Cerebellar nuclear complex (tissue), 1 donor: ENCODE measurements around the gene PFN1.

Experiments used
- DNase-seq, 2 experiments: peaks; one replicate each; lab custom pipeline; 2025; lab: John Stamatoyannopoulos, UW

PFN1 gene

DNA sequence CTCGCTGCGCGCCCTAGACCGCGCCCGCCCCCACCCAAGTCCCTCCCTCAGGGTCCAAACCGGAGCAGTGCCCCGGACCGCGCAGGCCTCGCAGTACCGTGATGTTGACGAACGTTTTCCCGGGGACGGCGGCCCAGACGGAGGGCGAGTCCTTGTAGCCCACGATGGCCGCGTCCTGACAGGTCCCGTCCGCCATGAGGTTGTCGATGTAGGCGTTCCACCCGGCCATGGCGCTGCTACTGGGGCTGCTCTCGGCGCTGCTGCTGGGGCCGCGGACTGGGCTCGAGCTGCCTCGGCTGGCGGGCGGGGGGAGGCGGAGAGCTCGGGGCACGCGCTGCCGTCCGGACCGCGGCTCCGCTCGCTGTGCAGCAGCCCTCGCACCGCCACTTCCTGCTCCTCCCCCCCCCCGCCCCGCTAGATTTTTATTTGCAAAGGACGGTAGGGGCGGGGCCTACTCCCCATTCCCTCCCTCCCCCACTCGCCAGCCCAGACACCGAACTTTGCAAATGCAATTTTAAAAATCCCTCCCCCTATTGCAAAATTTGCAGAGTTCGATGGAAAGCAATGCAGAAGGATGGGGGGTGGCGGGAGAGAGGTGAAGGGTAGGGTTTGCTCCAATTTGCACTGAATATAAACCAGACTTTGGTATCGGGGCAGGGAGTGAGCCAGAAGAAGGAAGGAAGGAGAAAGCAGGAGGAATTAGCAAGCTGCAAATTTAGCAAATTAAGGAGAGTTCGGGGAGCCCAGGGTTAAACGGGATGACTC is at the start of gene PFN1:
Gene PFN1, minus strand, starts transcription at position 365 of the 765 bp plus-strand sequence. Its CDS starts 136 bp downstream, at position 229.
- DNase-seq: no peak

DNA sequence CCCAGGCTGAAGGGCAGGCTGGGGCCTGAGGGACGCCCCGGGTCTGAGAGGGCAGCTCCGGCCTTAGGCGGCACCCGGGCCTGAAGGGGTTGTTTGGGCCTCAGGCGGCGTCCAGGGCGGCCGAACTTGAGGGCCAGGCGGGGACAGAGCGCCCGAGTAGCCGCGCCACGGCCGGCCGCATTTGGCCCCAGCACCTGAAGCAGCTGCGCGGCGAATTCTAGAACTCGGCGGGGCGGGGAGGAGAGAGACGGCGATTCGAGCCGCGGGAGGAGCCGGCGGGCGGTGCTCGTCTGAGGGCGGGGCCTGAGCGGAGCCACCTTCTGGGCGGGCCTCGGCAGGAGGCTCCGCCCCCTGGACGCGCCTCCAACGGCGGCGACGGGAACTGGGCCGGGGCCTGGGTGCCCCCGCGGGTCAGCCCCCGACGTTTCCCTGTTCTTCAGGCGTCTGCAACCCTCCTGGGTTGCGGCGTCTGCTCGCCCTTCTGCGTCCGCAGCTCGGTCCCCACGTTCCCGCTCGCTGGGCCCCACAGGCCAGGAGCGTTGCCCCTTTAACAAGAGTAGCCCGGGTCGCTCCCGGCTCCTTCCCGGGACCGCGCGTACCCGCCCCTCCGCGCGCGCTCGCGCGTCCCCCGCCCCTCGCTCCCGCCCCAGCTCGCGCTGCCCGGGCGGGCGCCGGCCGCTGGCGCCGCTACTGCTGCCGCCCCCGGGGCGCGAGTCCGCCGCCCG is 49.1 kb upstream of the PFN1 start, which contains the start of the genes INCA1 and KIF1C:
Gene INCA1, minus strand, starts transcription at position 221 of the 725 bp plus-strand sequence. CDS start 3,085 bp downstream, outside the sequence.
Gene KIF1C, plus strand, starts transcription at position 649 of the 725 bp plus-strand sequence. CDS start 2,297 bp downstream, outside the sequence.
- peak in 1 of 2 experiments; percentile 63 for DNase-seq

DNA sequence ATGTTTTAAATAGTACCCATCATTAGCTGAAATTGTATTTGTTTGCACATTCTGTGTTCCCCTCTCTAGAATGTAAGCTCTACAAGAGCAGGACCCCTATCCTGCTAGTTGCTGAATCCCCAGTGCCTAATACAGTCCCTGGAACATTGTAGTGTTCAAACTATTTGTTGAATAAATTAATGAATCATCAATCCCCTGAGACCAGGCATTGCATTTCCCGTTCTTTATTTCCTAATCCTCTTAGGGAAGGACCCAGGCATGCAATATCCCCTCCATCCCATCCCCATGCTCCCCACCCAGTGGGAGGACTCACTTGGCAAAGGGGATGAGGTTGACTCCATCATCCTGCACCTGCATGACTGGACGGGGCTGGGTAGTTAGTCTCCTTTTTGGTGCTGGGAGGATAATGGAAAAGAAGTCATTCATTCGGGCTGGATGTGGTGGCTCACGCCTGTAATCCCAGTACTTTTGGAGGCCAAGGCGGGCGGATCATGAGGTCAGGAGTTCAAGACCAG is 45.8 kb upstream of the PFN1 start:
- no peak for DNase-seq

DNA sequence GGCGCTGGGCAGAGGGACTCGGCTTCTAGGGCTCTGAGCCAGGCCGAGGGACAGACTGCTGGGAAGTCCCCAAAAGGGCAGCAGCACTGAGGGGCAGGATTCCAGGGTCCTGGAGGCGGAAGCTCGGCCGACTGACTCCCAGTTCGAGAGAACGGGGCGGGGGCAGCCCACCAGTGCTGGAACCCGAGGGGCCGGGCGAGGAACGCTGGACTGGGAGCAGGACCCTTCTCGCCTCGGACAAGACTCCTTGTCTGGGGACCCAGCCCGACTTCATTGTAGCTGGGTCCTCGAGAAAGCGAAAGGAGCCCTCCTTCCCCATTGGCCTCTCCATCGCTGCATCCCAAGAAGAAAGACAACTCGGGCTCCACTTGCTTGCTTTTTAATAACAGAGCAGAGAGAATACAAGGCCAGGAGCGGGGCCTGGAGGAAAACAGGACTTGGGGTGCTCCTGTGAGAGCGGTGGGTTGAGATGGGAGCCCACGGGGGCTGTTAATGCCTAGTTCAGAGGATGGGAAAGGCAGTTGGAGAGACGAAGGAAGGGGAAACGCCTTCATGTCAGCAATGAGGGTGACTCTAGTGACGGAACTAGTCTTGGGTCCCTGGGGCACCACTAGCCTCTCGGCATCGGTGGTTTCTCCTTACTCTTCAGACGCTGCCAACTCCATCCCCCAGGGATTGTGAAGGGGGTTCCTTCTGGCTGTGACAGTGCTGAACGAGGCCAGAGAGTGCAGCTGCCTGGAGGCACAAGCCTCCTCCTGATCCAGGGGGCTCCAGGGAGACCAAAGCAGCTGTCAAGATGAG is 39.6 kb upstream of the PFN1 start:
- DNase-seq: no peak

DNA sequence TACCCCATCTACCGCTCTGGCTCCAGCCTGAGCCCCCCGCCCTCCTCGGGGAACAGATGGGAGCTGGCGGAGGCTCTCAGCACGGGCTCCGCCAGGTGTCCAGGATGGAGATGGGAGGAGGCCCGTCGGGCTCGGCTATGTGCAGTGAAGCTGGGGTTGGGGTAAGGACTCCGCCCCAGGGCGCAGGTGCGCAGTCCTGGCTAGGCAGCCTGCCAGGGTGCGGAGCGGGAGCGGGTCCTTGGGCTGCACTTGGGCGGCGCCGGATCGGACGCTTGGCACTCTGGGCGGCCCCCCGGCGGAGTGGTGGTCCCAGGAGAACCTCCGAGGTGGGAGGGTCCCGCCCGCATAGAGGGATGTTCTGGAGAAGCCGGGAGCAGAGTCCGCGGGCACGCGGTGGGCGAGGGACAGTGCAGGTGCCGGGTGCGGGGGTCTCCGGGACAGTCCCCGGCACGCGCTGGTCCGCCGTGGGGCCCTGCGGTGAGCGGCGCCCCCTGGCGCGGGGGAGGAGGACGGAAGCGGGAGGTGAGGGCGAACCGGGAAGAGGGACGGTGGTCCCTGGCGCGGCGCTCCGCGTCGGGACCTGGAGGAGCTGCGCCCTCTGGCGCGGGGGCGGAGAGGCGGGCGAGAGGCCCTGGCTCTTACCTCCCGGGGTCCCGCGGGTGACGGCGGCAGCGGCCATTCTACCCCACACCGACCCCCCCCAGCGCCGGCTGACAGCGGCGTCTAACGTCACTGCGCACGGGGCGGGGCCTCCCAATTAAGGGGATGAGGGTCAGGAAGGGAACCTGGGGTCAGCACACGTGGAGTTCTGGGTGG is 38.8 kb upstream of the PFN1 start, which contains the start of gene CAMTA2:
Gene CAMTA2, minus strand, starts transcription at position 725 of the 816 bp plus-strand sequence. CDS start 1,453 bp downstream, outside the sequence.
- peak in 1 of 2 experiments; percentile 28 for DNase-seq

DNA sequence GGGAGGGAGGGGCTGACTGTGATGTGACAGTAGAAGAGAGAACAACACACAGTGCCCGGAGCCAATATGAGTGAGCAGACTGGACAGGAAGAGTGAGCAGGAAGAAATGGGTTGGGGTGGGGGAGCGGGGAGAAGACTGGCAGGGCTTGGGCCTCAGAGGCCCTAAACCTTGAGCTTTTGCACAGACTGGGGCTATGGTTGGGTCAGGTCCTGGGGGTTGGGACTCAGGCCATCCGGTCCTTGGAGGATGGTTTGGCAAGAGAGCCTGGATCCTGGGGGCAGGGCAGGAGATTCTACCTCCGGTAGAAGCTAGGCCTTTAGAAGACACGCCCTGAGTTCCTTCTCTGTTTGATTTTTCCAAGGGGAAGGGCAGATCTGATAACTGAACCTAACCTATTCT is 38.1 kb upstream of the PFN1 start:
- no peak for DNase-seq

DNA sequence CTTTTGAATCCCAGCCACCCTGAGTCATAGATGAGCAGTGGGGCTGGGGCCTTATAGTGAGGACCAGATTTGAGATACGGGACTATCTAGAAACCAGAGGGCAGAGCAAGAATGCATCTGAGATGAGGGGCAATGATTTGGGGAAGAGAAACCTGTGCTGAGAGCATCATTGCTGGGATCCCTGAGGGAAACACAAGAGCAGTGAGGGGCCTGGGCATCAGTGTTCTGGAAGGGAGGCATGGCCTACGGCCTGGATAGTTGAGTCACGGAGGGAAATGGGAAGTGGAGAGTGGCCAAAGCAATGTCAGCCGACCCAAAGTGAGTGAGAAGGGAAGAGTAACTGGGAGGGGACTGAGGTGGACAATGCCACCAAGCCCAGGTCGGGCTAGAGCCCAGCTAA is 34.0 kb upstream of the PFN1 start:
- DNase-seq: no peak

DNA sequence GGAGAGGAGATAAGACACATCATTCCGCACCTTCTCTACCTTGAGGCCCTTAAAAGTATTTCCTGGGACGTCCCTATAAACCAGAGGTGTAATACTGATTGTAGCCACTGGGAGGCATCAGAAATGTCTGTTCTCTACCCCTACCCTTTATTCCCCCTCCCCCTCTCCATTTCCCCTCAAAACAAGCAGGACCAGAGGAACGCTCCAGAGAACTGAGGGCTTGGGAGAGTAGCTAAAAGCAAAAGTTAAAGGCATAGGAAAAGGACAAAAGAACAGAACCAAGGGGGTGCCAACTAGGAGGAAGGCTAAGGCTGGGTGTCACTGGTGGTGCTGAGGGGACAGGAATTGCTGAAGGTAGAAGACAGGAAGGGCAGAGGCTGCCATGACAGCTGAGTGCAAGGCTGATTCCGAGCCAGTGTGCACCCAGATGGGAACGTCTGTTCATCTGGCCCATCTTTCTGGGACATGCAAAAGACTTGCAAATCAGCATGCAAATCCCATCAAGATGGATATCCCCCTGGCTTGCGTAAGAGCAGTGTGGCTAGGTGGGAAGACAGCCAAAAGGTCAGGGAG is 32.4 kb upstream of the PFN1 start:
- no peak for DNase-seq

DNA sequence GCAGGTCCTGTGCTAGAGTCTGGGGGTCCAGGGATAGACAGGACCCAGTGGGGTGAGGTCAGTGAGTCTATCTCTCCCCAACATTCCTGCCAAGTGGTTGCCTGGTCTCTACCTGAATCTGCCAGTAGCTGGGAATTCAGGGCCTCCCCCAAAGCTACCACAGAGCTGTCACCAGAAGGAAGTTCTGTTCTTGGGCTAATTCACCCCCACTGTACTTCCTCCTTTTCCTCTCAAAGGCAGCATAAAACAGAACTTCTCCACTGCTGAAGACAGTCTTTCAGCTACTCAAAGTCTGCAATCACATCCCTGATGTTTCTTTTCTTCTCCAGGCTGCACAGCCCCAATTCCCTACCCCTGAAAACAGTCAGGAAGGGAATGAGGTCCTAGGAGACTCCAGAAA is 30.4 kb upstream of the PFN1 start:
- no peak for DNase-seq

DNA sequence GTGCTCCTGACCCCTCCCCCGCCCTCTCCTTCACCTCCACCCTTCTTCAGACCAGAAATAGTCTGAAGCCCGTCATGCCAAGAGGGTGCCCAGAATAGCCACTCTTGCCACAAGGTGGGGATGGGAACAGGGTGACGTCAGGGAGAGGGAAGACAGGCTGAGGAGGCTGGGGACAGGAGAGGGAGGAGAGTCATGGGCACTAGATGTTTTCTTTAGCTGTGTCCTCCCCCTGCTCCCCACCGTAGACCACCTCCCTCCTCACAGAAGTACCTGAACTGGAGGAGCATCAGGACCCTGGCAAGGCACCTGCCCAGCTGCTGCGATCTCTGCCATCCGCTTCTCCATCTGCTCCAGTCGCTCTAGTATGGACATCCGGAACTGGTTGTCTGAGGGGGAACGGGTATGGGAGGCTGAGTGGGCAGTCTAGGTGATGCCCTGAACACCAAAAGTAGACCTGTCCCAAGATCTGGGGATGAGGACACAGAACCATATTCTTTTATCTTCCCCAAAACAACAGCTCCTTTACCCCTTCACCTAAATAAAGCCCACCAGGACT is 25.9 kb upstream of the PFN1 start:
- DNase-seq: no peak

DNA sequence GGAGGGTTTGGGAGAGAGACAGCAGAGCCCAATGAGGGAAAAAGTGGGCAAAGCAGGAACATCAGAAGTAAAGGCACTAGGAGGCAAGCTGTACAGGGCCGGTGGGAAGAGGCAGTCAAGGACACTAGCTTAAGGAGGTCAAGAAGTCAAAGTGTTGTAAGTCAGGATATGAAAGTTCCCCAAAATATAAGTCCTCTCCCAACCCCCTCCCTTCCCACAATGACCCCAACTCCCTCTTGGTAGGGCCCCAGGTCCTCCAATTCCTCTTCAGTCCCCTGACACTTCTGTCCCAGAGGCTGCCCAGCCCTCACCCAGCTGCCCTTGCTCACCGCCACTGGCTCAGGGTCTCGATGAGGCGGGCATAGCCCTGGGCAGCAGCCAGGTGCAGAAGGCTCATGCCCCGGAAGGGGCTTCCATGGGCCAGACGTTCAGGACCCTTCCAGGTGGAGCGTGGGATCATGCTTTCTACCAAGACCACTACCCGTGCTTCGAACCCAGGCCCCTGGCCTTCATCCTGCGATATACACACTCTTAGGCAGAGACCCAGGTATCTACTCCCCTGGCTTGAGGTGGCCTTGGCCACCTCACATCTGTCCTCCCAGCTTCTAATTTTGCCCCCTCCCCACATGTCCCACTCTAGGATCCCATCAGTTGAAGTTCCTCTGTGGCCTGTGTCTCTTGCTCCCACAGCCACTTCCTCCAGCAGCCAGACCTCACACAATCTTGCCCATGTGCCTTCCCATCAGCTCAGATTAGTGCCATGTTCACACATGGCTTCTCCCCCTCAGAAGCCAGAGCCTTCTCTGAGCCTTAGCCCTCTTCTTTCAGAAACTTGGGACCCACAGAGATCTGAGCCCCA is 25.2 kb upstream of the PFN1 start:
- no peak for DNase-seq

DNA sequence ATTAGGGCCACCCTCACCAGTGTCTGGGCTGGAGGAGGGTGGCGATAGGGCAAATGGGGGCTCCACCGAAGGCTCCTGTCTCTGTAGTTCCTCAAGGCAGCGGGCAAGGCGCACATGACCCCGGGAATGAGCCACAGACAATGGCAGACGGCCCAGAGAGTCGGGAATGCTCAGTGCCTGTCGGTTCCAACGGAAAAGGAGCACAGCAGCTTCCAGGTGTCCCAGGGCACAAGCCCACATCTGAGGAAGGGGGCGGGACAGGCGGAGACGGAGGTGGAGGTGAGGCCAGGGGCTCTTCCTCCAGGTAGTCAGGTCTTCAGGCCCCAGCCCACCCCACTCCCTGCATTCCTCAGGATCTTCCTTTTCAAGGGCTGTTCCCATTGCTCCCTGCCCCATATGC is 24.4 kb upstream of the PFN1 start:
- no peak for DNase-seq

DNA sequence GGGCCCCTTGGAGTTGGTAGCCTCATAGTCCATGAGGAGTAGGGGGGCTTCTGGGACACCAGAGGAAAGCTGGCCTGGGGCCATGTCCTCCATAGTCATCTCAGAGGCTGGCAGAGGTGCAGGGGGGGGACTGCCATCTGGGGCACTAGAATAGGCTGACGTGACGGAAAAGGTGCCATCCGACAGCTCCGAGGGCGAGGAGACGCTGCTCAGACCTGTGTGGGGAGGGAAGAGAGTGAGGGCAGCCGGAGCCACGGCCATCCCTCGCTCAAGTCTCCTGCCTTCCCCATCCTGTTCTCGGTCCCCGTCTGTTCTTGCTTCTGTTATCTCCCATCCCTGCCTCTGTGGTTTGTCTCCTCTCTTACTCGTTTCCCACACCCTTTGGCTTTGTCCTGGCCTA is 24.0 kb upstream of the PFN1 start:
- DNase-seq: no peak

DNA sequence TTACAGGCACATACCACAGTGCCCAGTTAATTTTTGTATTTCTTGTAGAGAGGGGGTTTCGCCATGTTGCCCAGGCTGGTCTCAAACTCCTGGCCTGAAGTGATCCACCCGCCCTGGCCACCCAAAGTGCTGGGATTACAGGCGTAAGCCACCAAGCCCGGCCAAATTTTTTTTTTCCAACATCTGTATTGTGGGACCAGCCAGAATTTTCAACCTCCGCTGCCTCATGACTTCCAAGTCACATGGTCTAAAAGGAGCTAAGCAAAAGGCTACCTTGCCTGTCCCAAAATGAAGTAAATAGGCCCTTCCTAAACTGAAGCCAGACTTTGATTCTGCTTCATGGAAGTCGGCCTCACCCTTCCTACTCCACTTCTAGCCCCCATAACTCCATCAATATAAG is 23.5 kb upstream of the PFN1 start:
- no peak for DNase-seq

DNA sequence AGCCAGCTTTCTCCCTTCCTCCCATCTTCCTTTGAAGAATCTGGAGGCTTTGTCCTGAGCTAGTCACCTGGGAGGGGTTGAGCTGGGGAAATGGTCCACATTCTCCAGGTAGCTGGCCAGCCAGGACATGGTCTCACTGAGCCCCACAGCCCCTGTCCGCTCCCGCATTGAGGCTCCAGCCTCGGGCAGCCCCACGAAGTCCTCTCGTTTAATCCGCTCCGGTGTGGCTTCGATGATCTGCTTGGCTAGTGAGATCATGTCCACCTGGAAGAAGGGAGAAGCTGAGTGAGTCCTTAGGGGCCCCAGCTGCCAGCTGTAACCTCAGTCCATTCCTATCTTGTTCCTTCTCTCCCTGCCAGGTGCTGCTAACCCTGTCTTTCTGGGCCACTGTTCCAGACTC is 21.9 kb upstream of the PFN1 start:
- DNase-seq: no peak

DNA sequence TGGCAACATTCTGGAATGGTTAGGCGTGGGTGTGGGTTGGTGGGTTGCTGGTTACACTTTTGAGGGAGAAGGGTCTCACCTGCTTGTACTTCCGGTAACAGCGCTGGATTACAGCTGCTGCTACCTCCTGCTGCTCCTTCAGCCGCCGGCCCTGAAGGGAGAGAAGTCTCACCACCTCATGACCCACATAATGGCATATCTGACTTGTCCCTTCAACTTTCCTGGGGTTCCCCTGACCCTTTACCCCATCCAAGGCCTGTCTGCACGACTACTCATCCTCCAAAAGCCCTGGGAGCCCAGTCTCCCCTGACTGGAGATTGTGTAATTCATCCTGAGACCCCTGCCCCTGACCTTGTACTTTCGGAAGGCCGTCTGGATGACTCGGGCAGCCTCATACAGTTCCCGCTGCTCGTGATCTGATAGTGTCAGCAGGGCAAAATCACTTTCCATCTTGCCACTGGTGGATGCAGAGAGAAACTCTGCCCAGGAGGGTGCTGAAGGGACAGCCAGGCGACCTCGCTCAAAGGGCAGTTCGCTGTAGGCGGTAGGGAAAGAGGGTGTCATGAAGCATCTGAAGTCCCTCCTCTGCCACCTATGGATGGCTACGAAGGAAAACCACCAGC is 21.3 kb upstream of the PFN1 start:
- DNase-seq: no peak

DNA sequence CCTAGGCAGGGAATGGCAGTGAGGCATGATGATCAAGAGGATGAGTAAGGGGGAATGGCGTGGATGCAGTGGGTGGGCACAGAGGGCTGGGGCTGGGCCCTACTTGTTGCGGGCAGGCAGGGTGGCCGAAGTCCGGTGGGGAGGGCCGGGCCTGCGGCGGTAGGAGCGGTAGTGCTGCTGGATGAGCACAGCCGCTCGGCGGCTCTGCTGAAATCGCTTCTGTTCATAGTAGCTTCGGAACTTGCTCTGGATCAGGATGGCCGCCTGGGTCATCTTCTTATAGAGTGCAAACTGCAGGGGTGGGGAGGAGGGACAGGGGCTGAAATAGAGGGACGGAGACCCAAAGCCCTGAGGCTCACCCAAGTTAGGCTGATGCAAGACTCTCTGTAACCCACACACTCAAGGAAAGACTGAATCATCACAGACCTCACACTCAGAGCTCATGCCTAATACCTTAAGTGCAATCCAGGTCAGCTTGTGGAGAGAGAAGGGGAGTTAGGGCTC is 20.8 kb upstream of the PFN1 start:
- DNase-seq: no peak

DNA sequence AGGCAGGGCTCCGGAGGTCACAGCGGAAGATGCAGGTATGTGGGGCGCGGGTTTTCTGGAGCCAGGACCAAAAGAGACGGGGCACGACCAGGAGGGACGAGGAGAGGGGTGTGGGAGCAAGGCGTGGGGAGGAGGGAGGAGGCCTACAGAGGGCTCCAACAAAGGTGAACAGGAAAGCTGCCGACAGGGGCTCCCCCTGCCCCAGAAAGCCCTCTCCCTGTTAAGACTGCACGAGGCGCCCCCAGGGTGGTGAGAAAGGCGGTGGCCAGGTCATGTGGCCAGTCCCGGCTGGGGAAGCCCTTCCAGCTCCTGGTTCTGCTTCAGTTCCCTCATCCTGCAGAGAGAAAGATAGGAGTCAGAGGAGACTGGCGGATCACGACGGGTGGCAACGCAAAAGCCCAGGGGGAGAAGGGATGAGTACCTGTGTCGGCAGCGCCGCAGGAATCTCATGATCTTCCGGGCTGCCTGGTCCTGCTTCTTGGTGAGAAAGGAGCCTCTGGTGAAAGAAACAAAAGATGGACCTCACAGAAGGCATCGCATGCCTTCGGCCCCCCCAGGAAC is 20.2 kb upstream of the PFN1 start:
- DNase-seq: no peak
